Activated T-cell treated with anti-CD3 and anti-CD28 coated beads for 24 hours (primary cell): Measurements from ENCODE around the gene FOXO1.
A peak's percentile ranks its signal among the peaks of the same experiment; 100 is the strongest.

Experiments
- DNase-seq: peaks from one replicate; pipeline ENCODE4 v3.0.0-alpha.2; 2020; ENCODE audit warnings: low read depth

Gene FOXO1

DNA sequence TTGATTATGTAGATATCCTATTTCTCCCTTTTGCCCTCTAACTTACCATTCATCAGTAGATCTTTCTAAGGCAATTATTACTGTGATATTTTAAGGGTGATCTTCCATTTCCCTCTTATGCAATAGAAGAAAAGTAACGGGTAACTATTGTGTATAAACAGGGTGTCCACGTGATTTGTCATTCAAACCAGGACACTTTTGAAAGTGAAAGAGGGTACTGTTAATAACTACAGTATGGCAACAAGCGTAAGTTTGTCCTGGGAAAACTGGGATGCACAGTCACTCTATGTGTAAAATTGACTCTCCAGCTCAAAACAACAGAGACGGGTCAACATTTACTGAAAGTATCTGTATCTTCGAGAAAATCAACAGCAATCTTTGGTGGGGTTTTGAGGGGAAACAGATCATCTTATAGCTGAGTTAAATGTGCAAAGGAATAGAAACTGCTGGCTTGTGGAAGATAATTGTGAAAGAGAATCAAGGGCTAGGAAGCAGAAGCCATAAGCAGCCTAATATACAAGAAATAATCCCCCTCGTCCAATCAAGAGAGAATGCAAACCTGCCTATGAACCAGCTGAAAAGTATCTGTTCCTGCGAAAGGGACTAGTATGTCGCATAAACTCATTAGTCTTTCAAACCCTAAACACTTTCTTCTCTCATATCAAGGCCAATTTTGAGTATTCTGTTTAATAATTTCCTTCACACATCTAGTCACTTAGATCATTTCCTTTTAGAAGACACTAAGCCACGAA, 126.7 kb downstream of the FOXO1 start:
- DNase-seq, result no peak

DNA sequence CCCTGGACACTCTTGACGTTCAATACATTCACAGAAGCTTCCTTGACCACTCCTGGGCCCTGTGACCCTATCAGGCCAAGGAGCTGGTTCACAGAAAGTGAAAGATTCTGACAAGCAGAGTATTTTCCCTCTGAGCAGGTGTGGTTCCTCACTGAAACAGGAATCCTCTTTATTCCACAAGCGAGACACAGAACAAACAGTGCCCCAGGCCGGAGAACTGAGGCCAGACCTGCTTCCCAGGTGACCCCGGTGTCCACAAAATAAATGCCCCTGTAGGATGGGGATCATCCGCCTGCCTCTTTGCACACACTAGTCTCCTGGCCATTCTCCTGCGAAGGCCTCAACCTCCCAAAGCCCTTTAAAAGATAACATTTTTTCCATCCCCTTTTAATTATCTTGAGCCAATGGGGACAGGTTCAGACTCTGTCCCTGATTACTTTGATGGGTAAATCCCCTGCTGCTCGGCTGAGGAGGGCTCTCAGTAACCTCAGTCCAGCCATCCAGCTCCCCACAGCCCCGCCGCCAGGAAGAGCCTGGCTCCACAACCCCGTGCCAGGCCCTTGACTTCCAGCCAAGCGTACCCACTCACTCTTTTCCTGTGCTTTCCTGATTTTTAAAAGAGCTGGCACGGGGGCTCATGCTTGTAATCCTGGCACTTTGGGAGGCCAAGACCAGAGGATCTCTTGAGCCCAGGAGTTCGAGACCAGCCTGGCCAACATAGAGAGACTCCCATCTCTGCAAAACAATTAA, 129.1 kb downstream of the FOXO1 start:
- DNase-seq, result no peak

DNA sequence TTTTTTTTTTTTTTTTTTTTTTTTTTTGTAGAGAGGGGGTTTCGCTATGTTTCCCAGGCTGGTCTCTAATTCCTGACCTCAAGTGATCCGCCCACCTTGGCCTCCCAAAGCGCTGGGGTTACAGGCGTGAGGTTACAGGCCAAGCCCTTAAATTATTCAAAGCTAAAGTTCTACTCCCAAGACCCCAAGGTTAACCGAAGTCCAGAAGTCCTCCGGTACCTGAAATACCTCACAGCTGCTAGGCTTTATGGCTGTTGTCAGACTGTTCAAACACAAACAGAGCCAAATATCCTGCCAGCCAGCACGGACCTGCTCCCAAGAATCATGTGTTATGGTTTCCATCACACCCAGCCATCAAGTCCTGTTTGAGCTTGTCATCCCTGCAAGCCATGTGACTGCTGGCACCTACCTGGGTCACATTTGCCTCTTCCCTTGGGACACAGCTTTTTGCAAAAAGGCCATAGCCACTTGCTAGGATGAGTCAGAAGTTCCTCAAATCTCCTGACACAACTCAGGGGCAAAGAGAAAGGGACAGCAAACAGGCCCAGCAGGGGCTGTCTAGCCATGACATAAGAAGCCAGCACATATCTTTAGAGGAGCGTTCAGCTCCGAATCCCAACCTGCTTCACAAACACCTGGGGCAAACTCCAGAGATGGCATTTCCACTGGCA, 129.9 kb downstream of the FOXO1 start:
- no peak for DNase-seq

DNA sequence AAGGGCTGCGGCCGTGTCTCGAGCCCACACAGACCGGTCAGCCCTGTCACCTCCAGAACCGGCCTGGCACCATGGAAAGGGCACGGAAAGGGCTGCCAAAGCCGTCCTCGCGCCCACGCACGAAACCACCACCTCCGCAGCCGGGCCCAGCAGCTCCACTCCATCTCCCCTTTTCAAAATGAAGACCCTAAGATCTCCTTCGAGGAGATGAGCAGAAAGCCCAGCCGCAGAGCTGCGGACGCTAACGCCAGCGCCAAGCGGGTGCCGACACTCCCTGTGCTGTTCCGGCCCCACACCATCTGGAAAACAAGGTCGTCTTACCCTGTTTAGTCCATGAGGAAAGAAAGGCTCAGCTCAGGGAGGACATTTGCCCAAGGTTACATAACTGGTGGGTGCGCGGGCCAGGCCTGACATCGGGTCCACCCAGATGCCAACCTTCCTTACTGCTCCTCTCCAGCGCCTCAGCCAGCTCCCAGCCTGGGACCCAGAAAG, 131.1 kb downstream of the FOXO1 start:
- DNase-seq, result no peak

DNA sequence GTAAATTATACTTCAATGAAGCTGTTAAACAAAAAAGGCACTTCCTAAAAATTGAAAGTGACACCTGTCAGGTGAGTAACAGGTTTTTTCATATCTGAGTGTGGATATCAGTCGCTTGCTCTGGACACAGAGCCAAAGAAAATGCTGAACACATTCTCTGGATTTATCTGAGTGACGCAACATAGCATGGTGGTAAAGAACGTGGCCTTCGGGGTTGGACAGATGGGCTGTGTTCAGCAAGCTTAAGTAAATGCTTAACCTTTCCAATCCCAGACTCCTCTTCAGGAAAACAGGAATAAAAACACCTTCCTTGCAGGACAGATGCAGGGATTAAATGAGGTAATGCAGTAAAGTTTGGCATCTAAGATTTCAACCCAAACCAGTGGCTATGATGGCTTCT, 132.0 kb downstream of the FOXO1 start:
- no peak for DNase-seq

DNA sequence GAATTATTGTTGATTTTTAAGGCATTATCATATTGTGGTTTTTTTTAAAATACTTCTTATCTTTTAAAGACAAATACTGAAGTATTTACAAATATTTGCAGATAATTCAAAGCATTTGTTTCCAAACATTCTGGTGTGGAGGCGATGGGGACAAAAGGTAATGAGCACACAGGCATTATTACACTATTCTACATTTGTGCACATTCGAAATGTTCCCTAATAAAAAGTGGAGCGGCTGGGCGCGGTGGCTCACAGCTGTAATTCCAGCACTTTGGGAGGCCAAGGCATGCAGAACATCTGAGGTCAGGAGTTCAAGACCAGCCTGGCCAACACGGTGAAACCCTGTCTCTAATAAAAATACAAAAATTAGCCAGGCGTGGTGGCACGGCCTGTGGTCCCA, 133.4 kb downstream of the FOXO1 start:
- DNase-seq, result no peak

DNA sequence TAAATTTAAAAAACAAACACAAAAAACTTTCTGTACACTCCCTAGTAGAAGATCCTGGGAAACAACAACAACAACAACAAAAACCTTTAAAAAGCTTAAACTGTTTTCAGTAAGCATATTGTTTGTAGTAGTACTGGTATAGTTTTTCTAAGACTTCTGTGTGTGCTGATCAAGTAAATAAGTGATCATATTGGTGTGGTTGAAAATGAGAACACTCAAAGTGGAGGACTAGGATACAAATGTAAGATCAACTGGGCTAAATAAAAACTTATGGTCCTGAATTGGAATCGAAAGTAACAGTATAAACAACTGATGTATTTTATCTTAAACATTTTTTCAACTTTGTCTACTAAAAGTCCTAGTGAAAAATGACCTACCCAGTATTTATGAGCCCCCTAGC, 135.5 kb downstream of the FOXO1 start:
- DNase-seq, result no peak

DNA sequence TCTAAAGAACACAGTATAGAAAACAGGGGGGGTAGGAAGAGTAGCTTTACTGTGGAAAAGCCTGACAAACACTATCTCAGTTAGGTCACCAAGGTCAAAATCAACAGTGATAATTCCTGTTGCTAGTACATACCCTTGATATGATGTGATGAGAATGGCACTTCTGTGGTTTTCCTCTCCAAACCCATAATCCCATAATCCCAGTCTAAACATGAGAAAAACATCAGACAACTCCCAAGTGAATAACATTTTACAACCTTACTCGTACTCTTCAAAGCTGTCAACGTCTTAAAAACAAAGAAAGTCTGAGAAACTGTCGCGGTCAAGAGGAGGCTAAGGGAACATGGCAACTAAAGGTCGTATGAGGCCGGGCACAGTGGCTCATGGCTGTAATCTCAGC, 137.6 kb downstream of the FOXO1 start:
- DNase-seq, result no peak

DNA sequence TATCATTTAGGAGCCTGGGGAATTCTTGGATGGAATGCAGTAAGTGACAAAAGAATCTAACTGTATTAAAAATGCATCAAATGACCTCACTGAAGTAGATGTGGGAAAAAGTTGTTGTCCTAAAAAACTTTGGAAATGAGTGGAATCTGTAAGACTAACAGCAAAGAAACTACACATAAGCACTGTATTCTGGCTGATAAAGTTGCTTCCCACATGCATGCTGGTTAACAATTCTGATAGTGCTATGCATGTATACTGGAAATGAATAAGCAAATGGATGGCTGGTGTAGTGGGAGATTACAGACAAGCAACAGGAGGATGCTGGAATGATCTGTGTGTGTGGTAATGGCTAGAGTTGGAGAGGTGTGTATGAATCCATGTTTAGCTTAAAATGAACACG, 138.5 kb downstream of the FOXO1 start:
- DNase-seq, result no peak

DNA sequence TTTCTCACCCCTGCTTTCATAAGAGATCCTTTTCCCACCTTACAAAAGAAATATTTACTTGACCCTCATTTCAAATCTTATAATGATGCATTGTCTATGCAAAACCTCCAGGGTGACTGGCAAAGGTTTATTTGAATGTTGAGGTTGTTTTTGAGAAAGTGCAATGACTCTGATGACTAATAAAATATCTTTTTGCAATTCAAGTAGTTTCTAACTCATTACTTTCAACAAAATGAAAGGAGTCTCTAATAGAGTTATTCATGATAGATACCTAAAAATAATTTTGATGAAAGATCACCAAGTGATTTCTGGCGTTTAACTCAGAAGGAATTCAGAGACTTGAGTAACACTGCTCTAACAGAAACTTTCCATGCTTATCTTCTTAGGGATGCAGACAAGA, 144.2 kb downstream of the FOXO1 start:
- DNase-seq, result no peak

DNA sequence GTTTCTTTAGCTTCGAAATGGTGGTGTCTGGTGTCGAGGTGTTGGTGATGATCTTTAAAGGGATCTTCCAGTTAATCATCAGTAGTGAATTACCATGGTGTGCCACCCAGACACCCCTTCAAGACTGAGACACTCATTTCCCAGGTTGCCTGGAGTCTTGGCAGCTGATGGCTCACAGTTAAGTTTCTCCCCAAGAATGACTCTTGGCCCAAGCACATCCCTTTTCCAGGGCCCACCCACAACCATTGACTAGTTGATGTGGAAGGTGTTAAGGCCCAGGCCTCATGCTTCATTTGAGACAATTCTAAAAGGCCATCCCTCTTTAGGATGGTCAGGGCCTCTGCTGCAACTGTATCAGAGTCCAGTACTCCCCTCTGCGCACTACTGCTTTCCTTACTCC, 145.5 kb downstream of the FOXO1 start:
- no peak for DNase-seq

DNA sequence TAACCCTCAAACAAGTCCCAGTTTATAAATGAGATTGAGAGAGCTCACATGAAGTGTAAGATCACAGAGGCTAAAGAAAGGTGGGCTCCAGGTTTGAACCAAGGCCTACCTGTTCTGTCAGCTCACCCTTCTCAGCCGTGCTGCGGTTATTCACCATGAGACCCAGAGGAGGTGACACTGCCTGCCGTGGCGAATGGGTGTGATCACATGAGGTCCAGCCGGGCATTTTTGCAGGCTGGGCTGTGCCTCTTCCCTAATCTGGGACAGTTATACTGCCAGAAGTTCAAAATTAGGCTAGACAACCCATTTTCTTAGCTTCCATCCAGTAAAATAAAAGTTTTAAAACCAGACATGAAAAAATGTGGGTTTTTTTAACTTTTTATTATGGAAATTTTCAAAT, 146.8 kb downstream of the FOXO1 start:
- DNase-seq, result no peak

DNA sequence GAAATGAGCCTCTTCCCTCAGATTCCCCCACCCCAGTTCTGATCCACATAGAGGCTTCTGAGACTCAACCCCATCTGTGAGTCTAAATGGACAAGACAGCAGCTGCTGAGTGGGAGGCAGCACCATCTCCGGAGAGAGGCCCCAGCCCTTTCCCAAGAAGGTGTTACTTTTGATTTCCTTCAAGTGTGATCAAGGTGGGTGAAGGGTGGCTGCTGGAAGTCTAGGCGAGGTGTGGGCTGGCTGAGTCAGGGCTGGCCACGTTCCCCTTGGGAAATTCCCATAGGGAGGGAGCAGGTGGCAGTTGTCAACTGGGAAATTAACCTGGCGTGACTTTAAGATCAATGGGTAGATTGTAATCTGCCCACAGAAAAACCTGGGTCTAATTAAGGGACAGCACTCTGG, 148.0 kb downstream of the FOXO1 start:
- DNase-seq, result peak; percentile 77

DNA sequence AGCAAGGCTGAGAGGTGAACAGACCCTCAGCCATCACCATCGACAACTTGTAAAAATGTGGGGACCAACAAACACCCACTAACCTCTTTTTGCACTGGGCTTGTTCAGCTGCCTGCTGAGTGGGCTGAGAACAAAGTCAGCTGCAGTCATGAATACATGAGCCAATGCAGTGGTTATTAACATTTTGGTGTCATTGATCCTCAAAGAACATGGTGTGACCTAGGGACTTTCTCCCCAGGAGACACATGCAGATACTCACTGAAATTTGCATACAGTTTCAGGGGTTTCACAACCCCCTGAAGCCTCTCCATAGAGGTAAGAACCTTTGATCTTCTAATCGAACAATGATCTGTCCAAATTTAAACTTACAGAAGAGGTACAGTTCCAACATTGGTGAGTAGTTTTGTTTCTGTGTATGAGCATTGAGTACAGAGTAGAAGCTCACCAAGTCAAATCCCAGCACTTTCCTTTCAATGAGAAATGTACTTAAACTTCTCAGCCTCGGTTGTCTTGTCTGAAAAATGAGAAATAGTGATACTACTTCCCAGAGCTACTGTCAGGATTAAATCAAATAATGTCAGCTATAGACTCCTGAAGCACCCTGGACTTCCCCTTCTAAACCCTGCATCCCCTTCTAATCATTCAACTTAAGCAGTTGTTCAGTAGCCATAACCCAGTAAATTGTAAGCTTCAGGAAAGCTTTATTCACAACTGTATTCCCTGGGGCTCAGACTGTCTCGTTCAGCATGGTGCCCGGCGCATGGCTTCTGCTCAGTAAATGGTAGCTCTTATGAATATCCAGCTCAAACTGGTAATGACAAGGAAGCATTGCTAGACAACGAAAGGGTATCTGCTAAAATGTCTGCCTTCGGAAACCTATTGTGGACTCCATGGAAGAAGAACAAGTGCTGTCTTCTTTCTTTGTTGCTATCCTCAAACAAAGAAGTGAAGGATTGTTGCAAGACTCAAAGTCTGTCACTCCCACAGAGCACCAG, 148.7 kb downstream of the FOXO1 start:
- peak; percentile 27 for DNase-seq

DNA sequence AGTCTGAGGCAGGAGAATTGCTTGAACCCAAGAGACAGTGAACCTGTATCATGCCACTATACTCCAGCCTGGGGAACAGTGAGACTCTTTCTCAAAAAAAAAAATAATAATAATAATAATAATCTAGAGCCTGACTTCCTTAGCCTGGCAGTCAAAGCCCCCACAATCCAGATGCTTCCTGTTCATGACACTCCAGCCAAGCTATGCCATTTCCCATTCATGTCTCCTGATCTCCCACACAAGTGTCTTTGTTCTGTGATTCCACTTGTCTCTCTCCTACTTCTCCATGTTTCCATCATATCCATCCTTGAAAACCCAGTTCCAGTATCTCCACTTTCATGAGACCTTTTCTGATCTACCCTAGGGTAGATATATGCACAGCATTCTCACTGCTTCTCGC, 150.7 kb downstream of the FOXO1 start:
- DNase-seq, result no peak

DNA sequence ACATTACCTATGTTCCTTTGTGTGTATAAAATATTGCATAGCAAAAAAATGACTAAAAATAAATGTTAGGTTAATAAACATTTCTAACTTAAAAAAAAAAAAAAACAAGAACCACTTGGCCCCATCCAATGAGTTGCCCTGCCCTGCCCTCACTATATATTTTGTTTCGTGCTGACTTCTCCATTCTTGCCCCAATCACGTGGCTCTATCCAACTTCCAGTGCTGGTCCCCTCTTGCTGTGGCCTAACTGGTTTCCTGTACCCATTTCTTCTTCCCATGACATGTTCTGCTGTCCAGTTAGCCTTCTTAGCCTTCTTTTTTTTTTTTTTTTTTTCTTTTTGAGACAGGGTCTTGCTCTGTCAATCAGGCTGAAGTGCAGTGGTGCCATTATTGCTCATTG, 151.6 kb downstream of the FOXO1 start:
- no peak for DNase-seq

DNA sequence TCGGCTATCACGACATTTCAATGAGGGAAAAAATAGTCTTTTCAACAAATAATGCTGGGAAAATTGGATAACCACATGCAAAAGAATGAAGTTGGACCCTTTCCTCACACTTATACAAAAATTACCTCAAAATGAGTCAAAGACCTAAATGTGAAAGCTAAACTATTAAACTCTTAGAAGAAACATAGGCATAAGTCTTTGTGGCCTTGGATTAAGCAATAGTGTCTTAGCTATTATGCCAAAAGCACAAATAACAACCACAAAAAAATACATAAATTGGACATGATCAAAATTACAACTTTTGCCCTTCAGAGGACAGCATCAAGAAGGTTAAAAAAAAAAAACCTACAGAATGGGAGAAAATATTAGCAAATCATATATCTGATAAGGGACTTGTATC, 156.6 kb downstream of the FOXO1 start:
- no peak for DNase-seq

DNA sequence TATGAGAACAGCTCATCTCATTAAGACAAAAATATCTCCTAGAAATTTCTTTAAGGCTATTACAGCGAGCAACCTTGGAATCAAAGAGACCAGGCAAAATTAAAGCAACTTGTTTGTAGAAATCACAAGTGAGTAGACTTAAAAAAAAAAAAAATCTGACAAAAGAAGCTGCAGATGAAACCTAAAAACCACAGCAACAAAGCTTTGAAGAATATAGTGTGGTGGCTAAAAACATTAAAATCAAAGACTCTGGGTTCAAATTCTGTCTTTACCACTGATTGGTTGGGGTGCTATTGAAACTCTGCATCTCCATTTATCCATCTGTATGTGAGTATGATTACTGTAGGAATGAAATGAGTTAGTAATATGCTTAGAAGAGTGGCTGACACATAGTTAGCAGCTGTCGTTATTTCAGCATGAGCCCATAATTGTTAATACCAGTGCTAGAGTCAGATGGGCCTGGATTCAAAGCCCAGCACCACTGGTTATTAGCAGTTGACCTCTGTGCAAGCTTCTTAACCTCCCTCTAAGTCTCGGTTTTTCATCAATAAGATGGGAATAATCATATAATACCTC, 157.6 kb downstream of the FOXO1 start:
- DNase-seq, result no peak

DNA sequence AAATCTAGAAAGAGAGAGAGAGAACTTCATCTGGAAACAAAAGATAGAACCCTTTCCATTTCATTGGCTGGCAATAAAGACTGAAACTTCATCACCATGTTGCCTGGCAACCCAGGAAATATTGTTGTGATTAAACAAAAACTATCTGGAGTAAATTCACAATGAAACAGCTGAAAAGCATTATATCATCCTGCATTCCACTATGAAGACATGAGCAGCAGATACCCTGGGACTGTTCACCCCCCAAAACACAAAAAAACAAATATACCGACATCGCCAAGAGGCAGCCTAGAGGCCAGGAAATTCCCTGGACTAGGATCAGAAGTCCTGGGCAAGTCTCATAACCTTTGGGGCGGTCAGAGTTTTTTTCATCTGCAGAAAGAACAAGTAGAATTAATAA, 158.3 kb downstream of the FOXO1 start:
- no peak for DNase-seq

DNA sequence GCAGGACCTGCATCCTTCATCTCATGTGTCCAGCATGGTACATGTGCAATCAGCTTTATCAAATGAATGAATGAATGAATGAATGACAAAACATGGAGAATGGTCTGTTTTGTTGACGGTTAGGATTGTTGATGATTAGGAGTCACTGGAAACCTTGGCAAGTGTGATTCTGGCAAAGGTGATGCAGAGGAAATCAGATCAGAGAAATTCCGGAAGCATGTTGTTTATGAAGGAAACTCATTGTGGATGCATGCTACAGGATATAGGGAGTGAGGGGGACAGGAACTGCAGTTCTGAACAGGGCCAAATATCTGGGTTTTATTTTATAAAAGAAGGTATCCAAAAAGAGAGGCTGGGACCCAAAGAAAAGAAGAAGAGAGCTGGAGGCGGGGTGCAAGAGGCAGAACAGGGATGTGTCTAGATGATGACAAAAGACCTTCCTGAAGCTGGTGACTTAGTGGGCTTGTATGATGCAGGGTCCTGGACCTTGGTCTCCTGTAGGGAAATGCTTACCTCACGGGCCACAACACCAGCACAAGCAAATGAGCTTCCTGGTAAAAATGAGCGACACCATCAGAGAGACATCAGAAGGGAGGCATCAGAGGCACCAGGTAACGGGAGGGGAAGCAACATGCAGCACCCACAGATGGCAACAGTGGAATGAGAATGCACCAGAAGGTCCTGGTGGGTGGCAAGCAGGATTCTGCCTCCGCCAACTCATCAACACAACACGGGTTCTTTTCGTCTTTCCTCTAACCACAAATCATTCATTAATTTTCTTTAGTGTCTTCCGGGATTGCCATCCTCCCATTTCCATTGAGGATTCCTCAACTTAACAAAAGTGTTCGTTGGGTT, 159.6 kb downstream of the FOXO1 start:
- no peak for DNase-seq
